Stimulated activated CD8-positive, alpha-beta memory T cell treated with anti-CD3 and anti-CD28 coated beads, Interleukin-12 subunit alpha, Interleukin-12 subunit beta, amount 100 ng/mL, for 1 hour (primary cell): ENCODE measurements around the gene SH3BP5L.
A peak's percentile ranks its signal among the peaks of the same experiment; 100 is the strongest.

ENCODE experiments used
- DNase-seq: peaks from one replicate; pipeline ENCODE4 v3.0.0-alpha.2; 2020; ENCODE audit warnings: low read depth

Gene SH3BP5L

GRCh38 chr1:248825909-248826760 is at the start of gene SH3BP5L:
SH3BP5L (minus strand) TSS chr1:248825915; CDS start chr1:248824935, 980 bp downstream.
- peak; percentile 86 for DNase-seq

DNA sequence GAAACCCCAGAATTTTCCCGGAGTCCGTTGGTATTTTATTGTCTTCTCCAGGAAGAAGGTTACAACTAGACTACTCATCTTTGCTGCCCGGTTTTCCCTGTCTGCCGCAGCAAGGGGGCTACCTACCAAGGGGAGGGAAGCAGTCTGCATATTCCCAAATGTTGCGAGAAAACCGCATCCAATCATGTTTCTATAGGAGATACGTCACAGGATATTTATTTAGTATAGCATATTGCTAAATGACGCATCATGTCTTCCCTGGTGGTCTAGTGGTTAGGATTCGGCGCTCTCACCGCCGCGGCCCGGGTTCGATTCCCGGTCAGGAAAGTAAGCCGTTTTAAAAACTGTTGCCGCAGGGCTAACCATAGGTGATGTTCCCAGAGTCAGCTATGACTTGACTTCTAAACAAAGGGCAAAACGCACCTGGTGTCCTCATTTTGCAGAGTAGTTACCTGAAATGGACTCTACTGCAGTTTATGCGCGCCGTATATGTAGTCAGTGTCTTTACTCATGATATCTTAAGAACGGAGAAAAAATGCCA is 48.3 kb upstream of the SH3BP5L start:
- DNase-seq = peak; percentile 79

- peak; percentile 87 for DNase-seq
These were observed 47.8 kb upstream of the SH3BP5L start for GRCh38 chr1:248873409-248873992.

DNA sequence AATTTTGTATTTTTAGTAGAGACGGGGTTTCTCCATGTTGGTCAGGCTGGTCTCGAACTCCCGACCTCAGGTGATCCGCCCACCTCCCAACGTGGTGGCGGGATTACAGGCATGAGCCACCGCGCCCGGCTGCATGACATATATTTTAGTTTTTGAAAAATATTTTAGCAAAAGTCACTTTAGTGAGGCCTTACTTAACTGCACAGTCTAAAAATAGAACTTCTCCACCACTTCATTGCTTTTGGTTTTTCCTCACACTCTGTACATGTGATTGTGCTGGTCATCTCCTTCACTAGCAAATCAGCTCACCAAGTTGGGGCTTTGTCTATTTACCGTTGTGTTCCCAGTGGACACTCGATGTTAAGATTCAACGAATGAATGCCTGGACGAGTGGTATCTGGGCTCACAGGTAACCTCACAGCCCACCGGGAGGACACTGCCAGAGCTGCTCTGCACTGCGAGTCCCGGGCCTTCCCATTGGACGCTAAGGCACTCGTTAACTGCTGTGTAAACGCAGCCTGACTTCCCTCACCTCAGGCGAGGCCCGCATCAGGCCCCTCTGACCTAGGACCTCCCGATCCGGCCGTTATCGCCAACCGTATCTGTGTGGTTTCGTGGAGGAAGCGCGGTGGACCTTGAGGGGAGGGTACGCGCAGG is 47.2 kb upstream of the SH3BP5L start:
- DNase-seq = no peak

DNA sequence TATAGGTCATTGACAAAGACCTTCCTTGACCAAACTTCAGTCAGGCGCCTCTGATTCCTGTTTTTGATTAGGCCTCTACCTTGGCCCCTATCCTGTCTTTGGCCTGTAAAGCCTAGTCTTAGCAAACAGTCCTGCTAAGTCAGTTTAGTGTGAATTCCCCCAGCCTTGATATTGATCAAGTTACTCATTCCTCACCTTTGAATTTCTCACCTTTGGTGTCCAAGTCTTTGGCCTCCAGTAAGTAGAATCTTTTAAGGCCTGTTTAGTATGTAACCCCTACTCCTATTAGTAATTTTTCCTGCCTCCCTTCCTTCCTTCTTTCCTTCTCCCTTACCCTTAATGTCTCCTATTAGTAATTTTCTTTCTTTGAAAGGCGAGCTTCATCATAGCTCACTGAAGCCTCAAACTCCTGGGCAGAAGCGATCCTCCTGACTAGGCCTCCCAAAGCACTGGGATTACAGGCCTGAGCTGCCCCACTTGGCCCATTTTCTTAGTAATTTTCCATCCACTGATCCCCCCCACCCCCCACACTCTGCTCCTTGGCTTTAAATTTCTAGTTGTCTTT is 46.2 kb upstream of the SH3BP5L start:
- DNase-seq = no peak

- DNase-seq = peak; percentile 68
These were observed 37.5 kb upstream of the SH3BP5L start for GRCh38 chr1:248862998-248863881.

- DNase-seq = no peak
These were observed 36.9 kb upstream of the SH3BP5L start for GRCh38 chr1:248862695-248862997.

DNA sequence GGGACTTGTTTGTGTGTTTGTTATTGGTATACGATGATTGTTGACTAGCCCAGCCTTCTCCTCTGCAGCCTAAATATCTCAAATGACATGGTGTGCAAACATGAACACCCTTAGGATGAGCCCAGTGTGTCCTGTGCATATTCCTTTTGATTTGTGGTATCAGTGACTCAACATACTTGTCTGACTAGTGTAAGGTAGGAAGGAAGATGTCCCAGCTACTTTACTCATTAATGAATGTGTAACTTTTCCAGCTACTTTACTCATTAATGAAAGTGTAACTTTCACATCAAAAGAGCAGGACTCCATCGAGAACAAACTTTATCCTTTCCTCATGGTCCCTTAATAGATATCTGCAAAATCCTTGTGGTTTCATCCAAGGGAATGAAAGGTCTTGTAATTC is 35.9 kb upstream of the SH3BP5L start:
- DNase-seq = no peak

- DNase-seq = no peak
These were observed 34.3 kb upstream of the SH3BP5L start for GRCh38 chr1:248860007-248860406.

GRCh38 chr1:248858891-248859889 is 33.5 kb upstream of the SH3BP5L start, which contains the start of gene ZNF692:
ZNF692 (minus strand) TSS chr1:248859085; CDS start chr1:248858309, 776 bp downstream.
- peak; percentile 95 for DNase-seq

- peak; percentile 36 for DNase-seq
These were observed 32.6 kb upstream of the SH3BP5L start for GRCh38 chr1:248858096-248858890.

- DNase-seq = no peak
These were observed 32.0 kb upstream of the SH3BP5L start for GRCh38 chr1:248857749-248858095.

- DNase-seq = no peak
These were observed 31.5 kb upstream of the SH3BP5L start for GRCh38 chr1:248857201-248857600.

GRCh38 chr1:248856176-248856575 is 30.5 kb upstream of the SH3BP5L start:
- no peak for DNase-seq

- no peak for DNase-seq
These were observed 29.9 kb upstream of the SH3BP5L start for GRCh38 chr1:248855580-248855979.

DNA sequence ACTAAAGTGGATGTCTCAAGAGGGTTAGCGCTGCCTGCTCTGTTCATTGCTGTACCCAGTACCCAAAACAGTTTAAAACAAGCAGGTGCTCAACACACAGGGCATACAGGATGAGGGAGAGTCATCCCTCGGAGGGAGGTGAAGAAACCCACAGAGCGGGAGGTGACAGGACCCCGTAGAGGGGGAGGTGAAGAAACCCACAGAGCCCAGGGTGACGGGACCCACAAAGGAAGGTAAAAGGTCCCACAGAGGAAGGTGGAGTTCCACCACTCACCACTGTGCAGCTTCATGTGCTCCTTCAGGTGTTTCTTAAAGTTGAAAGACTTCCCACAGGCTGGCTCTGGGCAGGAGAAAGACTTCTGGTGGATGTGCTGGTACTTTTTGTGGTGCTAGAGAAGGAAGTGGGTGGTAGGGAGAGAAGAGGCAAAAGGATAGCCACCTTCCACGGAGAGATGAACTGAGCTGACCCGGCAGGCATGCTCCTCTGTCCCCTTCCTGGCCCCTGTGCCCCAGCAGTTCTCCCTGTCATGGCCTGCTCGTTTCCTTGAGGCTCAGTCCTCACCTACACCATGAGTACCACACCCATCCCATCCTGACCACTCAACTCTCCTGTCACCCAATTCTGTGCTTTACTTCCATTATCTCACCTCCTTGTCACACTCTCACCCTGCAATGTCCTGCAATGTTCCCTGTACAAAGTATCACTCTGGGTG is 28.1 kb upstream of the SH3BP5L start:
- no peak for DNase-seq

GRCh38 chr1:248852481-248853405 is 27.0 kb upstream of the SH3BP5L start:
- no peak for DNase-seq

GRCh38 chr1:248851390-248851789 is 25.7 kb upstream of the SH3BP5L start:
- no peak for DNase-seq
